B cell (primary cell): ENCODE measurements around the gene PRPF38B. TPM values are rescaled to one million over a fixed set of nuclear protein-coding genes. Genes with fewer than 3 reads are reported as not detected.

Source experiments
- ATAC-seq: fragments of 200-7000 bp; cut with Tn5 transposase; one replicate; pipeline ENCODE4 v1.10.0; 2021; ENCODE audit warnings: low read depth, mild to moderate bottlenecking, moderate number of reproducible peaks, moderate library complexity
- CTCF ChIA-PET: fragments of 350-600 bp; sonication (Branson Sonifier 250); formaldehyde crosslinking; loops from one replicate; lab custom pipeline; 2021; ENCODE audit warnings: antibody characterized with exemption, inconsistent platforms; lab: Charles Lee
- POLR2A ChIA-PET: fragments of 350-600 bp; sonication (Branson Sonifier 250); formaldehyde crosslinking; loops from one replicate; lab custom pipeline; 2021; ENCODE audit warnings: antibody characterized with exemption; lab: Charles Lee
- DNase-seq: peaks from one replicate; pipeline ENCODE4 v3.0.0; 2013
- H2AFZ ChIP-seq: 2 replicates; pipeline ENCODE4 v1.6.1; 2012; ENCODE audit warnings: mild to moderate bottlenecking, low read depth, low read length; ENCODE audit not compliant: insufficient read depth, poor library complexity, severe bottlenecking
- H3K27ac ChIP-seq, 2 donors: 1 replicate in 1 of 2; 2 replicates in 1 of 2; pipeline ENCODE4 v1.5.1; 2012 to 2013; ENCODE audit warnings: low read length in 2 of 2, mild to moderate bottlenecking in 2 of 2, moderate library complexity in 1 of 2
- H3K27me3 ChIP-seq, 4 experiments: fragments of 200-600 bp in 1 of 4; sonication (generic) in 1 of 4; replicated peaks in 1 of 4; 1 replicate in 2 of 4; 2 replicates in 2 of 4; pipeline versions ENCODE4 v1.6.1 to v1.7.0; 2013 to 2016; ENCODE audit warnings: low read length in 3 of 4, mild to moderate bottlenecking in 2 of 4, mixed read lengths in 1 of 4, moderate library complexity in 1 of 4; ENCODE audit not compliant: insufficient read depth in 4 of 4, control insufficient read depth in 3 of 4; ENCODE audit errors: control extremely low read depth in 1 of 4
- H3K36me3 ChIP-seq, 2 experiments: replicated peaks in 1 of 2; 1 replicate in 1 of 2; 2 replicates in 1 of 2; pipeline versions ENCODE4 v1.6.1 to v1.7.1; 2013; ENCODE audit warnings: low read length in 1 of 2; ENCODE audit not compliant: insufficient read depth in 2 of 2, control insufficient read depth in 1 of 2; ENCODE audit errors: control extremely low read depth in 1 of 2, extremely low read depth in 1 of 2
- H3K4me1 ChIP-seq, 2 donors: fragments of 200-600 bp in 1 of 2; sonication (generic) in 1 of 2; 1 replicate in 1 of 2; 2 replicates in 1 of 2; pipeline versions ENCODE4 v1.5.1 to v1.6.1; 2013 to 2017; ENCODE audit warnings: low read length in 2 of 2; ENCODE audit not compliant: control insufficient read depth in 2 of 2, insufficient read depth in 2 of 2
- H3K4me2 ChIP-seq: replicated peaks from 2 replicates; pipeline ENCODE3; 2012; ENCODE audit warnings: mild to moderate bottlenecking, low read depth, low read length; ENCODE audit not compliant: poor library complexity, severe bottlenecking
- H3K4me3 ChIP-seq, 5 experiments: fragments of 200-600 bp in 1 of 5; sonication (generic) in 1 of 5; 1 replicate in 3 of 5; 2 replicates in 2 of 5; pipeline versions ENCODE4 v1.5.1 to v1.7.0; 2011 to 2016; ENCODE audit warnings: low read length in 4 of 5, mild to moderate bottlenecking in 4 of 5, low read depth in 2 of 5, control low read depth in 1 of 5, moderate library complexity in 1 of 5; ENCODE audit not compliant: insufficient read depth in 1 of 5; ENCODE audit errors: control extremely low read depth in 1 of 5, extremely low read depth in 1 of 5
- H3K79me2 ChIP-seq: fragments of 200-600 bp; sonication (generic); one replicate; pipeline ENCODE4 v1.6.0; 2016; ENCODE audit warnings: low read length; ENCODE audit not compliant: control insufficient read depth, insufficient read depth
- H3K9ac ChIP-seq: fragments of 200-600 bp; sonication (generic); 2 replicates; pipeline ENCODE4 v1.6.1; 2017; ENCODE audit warnings: mild to moderate bottlenecking, low read length, moderate library complexity
- H3K9me3 ChIP-seq, 3 donors: one replicate each; pipeline versions ENCODE4 v1.6.1 to v1.7.1; 2013; ENCODE audit warnings: low read length in 2 of 3; ENCODE audit not compliant: control insufficient read depth in 2 of 3, insufficient read depth in 1 of 3; ENCODE audit errors: control extremely low read depth in 1 of 3
- H4K20me1 ChIP-seq: 2 replicates; pipeline ENCODE4 v1.6.0; 2012; ENCODE audit warnings: mild to moderate bottlenecking, low read length; ENCODE audit not compliant: insufficient read depth, control insufficient read depth, poor library complexity, severe bottlenecking
- H3K27ac Mint-ChIP-seq: one replicate; pipeline ENCODE4 v1.8.0; 2021; ENCODE audit warnings: mixed read lengths
- H3K27me3 Mint-ChIP-seq: one replicate; pipeline ENCODE4 v1.8.0; 2021; ENCODE audit warnings: mixed read lengths
- H3K4me1 Mint-ChIP-seq: one replicate; pipeline ENCODE4 v1.8.0; 2021; ENCODE audit warnings: mixed read lengths
- H3K4me3 Mint-ChIP-seq: one replicate; pipeline ENCODE4 v1.8.0; 2021; ENCODE audit warnings: mixed read lengths
- H3K9me3 Mint-ChIP-seq: one replicate; pipeline ENCODE4 v1.8.0; 2022; ENCODE audit warnings: mixed read lengths; ENCODE audit not compliant: insufficient read depth
- CTCF ChIP-seq: fragments of 200-600 bp; IDR thresholded peaks from one replicate; pipeline ENCODE4 v1.8.0; 2022; ENCODE audit warnings: antibody characterized with exemption, mild to moderate bottlenecking
- EZH2 ChIP-seq: IDR thresholded peaks from 2 replicates; pipeline ENCODE4 v1.6.1; 2012; ENCODE audit warnings: borderline replicate concordance, low read depth, mild to moderate bottlenecking, moderate library complexity, low read length; ENCODE audit not compliant: insufficient read depth, poor library complexity, severe bottlenecking
- WGBS: methylation state at CpG from one replicate; pipeline ENCODE4 v1.1.5; 2013; ENCODE audit warnings: missing lambda C conversion rate; ENCODE audit not compliant: insufficient coverage; 5-methylcytosine and 5-hydroxymethylcytosine counted together
- intact Hi-C: fragments of 100-400 bp; cut with micrococcal nuclease; formaldehyde crosslinking; loops from one replicate; pipeline ENCODE4 v1.10.0; 2022
- polyA plus RNA-seq: library from polyadenylated mRNA; depleted of rRNA; stranded (reverse); fragments of >200 nt; gene quantifications from 2 replicates; pipeline ENCODE4 v1.2.3, GENCODE V29; 2012
- total RNA-seq, 2 donors: library from RNA; stranded (reverse); fragments of 120-200 nt in 1 of 2; gene quantifications; 1 replicate in 1 of 2; 2 replicates in 1 of 2; pipeline versions ENCODE4 v1.2.3 to v1.2.4, GENCODE V29; 2013 to 2022

PRPF38B gene
- total and polyA plus RNA-seq, 2 donors (not counting 1 experiment from before 2014, with no cell fraction given): 48.7 to 114 TPM

- Histone ChIP-seq H3K79me2 (no peaks in the 10 kb centered on the region), H2AFZ (no peak overlapping the region), H3K9me3 (no peaks in the 10 kb centered on the region), H3K4me3 (no peak overlapping the region), H3K27ac (no peak overlapping the region), H3K36me3 (no peaks in the 10 kb centered on the region), H3K4me2 (no peak overlapping the region), H3K9ac (no peak overlapping the region), H3K4me1 (no peaks in the 10 kb centered on the region), H4K20me1 (no peaks in the 10 kb centered on the region), H3K27me3 (no peaks in the 10 kb centered on the region)
- ChIA-PET POLR2A (no interaction called here), CTCF (no interaction called here)
- ATAC-seq (no peak), DNase-seq (no peak)
- Mint-ChIP-seq H3K4me1 (no peaks in the 10 kb centered on the region), H3K27me3 (peaks cover 20% of the 10 kb centered on the region), H3K4me3 (no peak overlapping the region), H3K27ac (no peak overlapping the region), H3K9me3 (no peaks in the 10 kb centered on the region)
- intact Hi-C loops: no loop called here
- 90% methylated on average over 2 of the region's 6 CpGs for WGBS
- TF ChIP-seq EZH2: no peak
- no peak for TF ChIP-seq CTCF
Observed at GRCh38 chr1:108718927-108719655, 27.0 kb downstream of the PRPF38B start.

DNA sequence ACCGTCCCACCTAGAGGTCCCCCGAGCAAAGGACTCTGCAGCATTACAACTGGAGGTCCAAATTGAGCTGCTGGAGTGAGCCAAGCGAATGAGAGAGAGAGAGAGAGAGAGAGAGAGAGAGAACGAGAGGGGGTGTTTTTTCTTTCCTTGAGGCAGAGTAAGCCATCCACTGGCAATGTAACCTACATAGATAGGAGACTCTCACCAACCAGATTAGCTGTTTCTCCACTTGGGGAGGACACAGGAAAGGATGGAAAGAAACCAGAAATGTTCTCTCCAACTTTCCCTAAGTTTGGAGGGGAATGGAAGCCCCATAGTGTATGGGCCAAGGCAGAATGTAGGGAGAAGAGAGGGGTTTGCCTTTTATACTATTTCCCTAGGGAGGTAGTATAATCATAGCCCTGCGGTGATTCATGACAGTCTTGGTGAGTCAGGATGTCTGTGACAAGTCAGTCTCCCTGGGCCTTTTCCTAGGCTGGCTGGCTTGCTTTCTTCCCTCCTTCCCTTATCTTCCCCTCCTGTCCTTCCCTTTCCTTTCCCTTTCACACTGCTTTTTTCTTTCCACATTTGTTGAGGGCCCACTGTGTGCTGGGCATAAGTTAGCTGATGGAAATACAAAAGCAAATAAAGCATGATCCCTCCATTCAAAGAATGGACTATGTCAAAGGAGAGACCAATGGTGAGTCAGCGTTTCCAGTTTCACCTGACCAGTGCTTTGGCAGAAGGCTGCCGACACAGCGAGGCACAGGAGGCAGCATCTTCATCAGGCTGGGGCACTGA is 27.7 kb downstream of the PRPF38B start:
- Histone ChIP-seq H3K27ac (no peak overlapping the region), H4K20me1 (no peaks in the 10 kb centered on the region), H3K36me3 (no peaks in the 10 kb centered on the region), H3K4me2 (no peak overlapping the region), H3K27me3 (no peaks in the 10 kb centered on the region), H2AFZ (no peak overlapping the region), H3K4me1 (no peaks in the 10 kb centered on the region), H3K9ac (no peak overlapping the region), H3K4me3 (no peak overlapping the region), H3K79me2 (no peaks in the 10 kb centered on the region), H3K9me3 (no peaks in the 10 kb centered on the region)
- H3K27me3 Mint-ChIP-seq: peaks cover 20% of the 10 kb centered on the region
- H3K27ac Mint-ChIP-seq: no peak overlapping the region
- intact Hi-C loops: no loop called here
- no peaks in the 10 kb centered on the region for H3K4me1 Mint-ChIP-seq
- no peak for TF ChIP-seq EZH2
- no peak for TF ChIP-seq CTCF
- ATAC-seq (no peak), DNase-seq (no peak)
- H3K9me3 Mint-ChIP-seq: no peaks in the 10 kb centered on the region
- CTCF ChIA-PET: no interaction called here
- POLR2A ChIA-PET: no interaction called here
- WGBS: 94% methylated on average over 5 of the region's 8 CpGs
- H3K4me3 Mint-ChIP-seq: no peak overlapping the region
